Pancreas (tissue), 10 donors: ENCODE results near the gene IFT172. TPM values are rescaled to one million over a fixed set of nuclear protein-coding genes. Genes with fewer than 3 reads are reported as not detected.

Experiments used
- ATAC-seq, 4 donors: fragments of 200-7000 bp; cut with Tn5 transposase; one replicate each; pipeline versions ENCODE4 v1.8.0 to v1.9.1; 2020; ENCODE audit warnings: mild to moderate bottlenecking in 4 of 4, moderate library complexity in 4 of 4
- DNase-seq, 6 donors: peaks; one replicate each; pipeline ENCODE4 v3.0.0-alpha.2; 2020
- FAIRE-seq: peaks from 2 replicates; lab custom pipeline; 2012; peaks lifted over from hg19 to GRCh38; lab: Jason Lieb, UNC
- H3K27ac ChIP-seq, 4 donors: fragments of 200-600 bp; sonication (generic); 1 replicate in 3 of 4; 2 replicates in 1 of 4; pipeline versions ENCODE4 v1.5.0 to v1.8.0; 2020
- H3K27me3 ChIP-seq, 4 donors: fragments of 200-600 bp; one replicate each; pipeline ENCODE4 v1.8.0; 2021
- H3K36me3 ChIP-seq, 3 donors: fragments of 200-600 bp; sonication (generic) in 1 of 3; one replicate each; pipeline versions ENCODE4 v1.5.0 to v1.8.0; 2020 to 2021
- H3K4me1 ChIP-seq, 3 donors: fragments of 200-600 bp; one replicate each; pipeline ENCODE4 v1.8.0; 2021
- H3K4me3 ChIP-seq, 4 donors: fragments of 200-600 bp; sonication (generic) in 2 of 4; one replicate each; pipeline versions ENCODE4 v1.5.0 to v1.8.0; 2020 to 2021
- H3K9me3 ChIP-seq, 4 donors: fragments of 200-600 bp; one replicate each; pipeline ENCODE4 v1.8.0; 2021
- CTCF ChIP-seq, 4 donors: fragments of 200-600 bp; sonication (generic) in 3 of 4; IDR thresholded peaks; one replicate each; pipeline versions ENCODE4 v1.5.0 to v1.8.0; 2021; ENCODE audit warnings: antibody characterized with exemption in 4 of 4
- WGBS, 2 donors: extraction: QIAGEN DNeasy Blood & Tissue Kit; methylation state at CpG; one replicate each; pipeline ENCODE4 v1.1.7; 2013; 5-methylcytosine and 5-hydroxymethylcytosine counted together
- intact Hi-C, 3 donors: fragments of 100-400 bp; cut with DNase I; formaldehyde crosslinking; loops; one replicate each; pipeline versions ENCODE4 v1.11.1 to v1.14.2; 2022
- polyA plus RNA-seq, 2 donors: library from polyadenylated mRNA; stranded (reverse); fragments of 200-250 nt; gene quantifications; one replicate each; pipeline ENCODE4 v1.2.3, GENCODE V29; 2013
- total RNA-seq, 6 donors: library from RNA; stranded (reverse); fragmentation: NEBNext Ultra II Directional in 4 of 6; extraction: Animal tissue kit (Norgen Biotek cat#: 25700) in 4 of 6; gene quantifications; one replicate each; pipeline versions ENCODE4 v1.2.1 to v1.2.4, GENCODE V29; 2021 to 2023
- donor health status: healthy with polysubstance abuse.
- donor health status: DM: no; HTN: no; CAD: no; lungs with moderate emphysema.
- donor health status: DM: no; HTN: no; CAD: no.
- donor health status: control.
- donor health status: control.
- donor health status: Bipolar disorder and iron deficiency.
- donor health status: DM: yes; HTN: yes; CAD: no.
- donor health status: DM: no; HTN: no; CAD: no.
- donor health status: DM: no; HTN: no; CAD: no.
- donor health status: DM: yes; HTN: yes; CAD: no.

IFT172 gene
- total and polyA plus RNA-seq, 8 donors, result 10.1 to 56.2 (median 16.2) TPM

GRCh38 chr2:27409321-27410073 is 80.0 kb downstream of the IFT172 start, which contains the start of gene PPM1G:
TSS of gene PPM1G (minus strand) at chr2:27409591. CDS start at chr2:27409422, 169 bp downstream.
- no peaks in the 10 kb centered on the region for H3K36me3 ChIP-seq
- intact Hi-C loops, result no loop called here
- H3K9me3 ChIP-seq, result no peaks in the 10 kb centered on the region
- H3K27ac ChIP-seq, result peak within 1 kb of the TSS; percentile 66 to 80 (median 70)
- peak; percentile 99 to 100 (median 99) for ATAC-seq
- no peak for FAIRE-seq
- peak within 1 kb of the TSS; percentile 89 to 100 (median 100) for H3K4me3 ChIP-seq
- peaks cover 0 to 20% (median 8%) of the 10 kb centered on the region in 3 donors for H3K4me1 ChIP-seq
- 0% methylated on average over 55 to 82 of the region's 82 CpGs for WGBS, 2 donors
- no peak for TF ChIP-seq CTCF (IDR thresholded peaks at IDR 0.05)
- H3K27me3 ChIP-seq, result no peaks in the 10 kb centered on the region
- peak; percentile 94 to 99 (median 97) for DNase-seq

GRCh38 chr2:27408601-27409320 is 80.8 kb downstream of the IFT172 start:
- 0 to 1% methylated on average over 30 to 33 of the region's 33 CpGs for WGBS, 2 donors
- Histone ChIP-seq H3K9me3 (no peaks in the 10 kb centered on the region), H3K36me3 (no peaks in the 10 kb centered on the region), H3K4me1 (peaks cover 0 to 20% (median 8%) of the 10 kb centered on the region in 3 donors), H3K27ac (peak overlapping the region; percentile 61 to 80 (median 68)), H3K27me3 (no peaks in the 10 kb centered on the region), H3K4me3 (peak overlapping the region; percentile 89 to 100 (median 100))
- FAIRE-seq (no peak), ATAC-seq (peak; percentile 33 to 55 (median 48)), DNase-seq (peak in 1 of 6 donors; percentile 29)
- no peak for TF ChIP-seq CTCF (IDR thresholded peaks at IDR 0.05)
- intact Hi-C loops, result no loop called here

GRCh38 chr2:27407798-27408491 is 81.6 kb downstream of the IFT172 start:
- no peak for DNase-seq
- H3K36me3 ChIP-seq, result no peaks in the 10 kb centered on the region
- H3K4me3 ChIP-seq, result peak overlapping the region in 2 of 4 donors; percentile 89 to 100
- intact Hi-C loops, result no loop called here
- no peak for FAIRE-seq
- WGBS, 2 donors, result 44 to 45% methylated on average over 16 of the region's 16 CpGs
- no peaks in the 10 kb centered on the region for H3K9me3 ChIP-seq
- TF ChIP-seq CTCF (IDR thresholded peaks at IDR 0.05), result peak; percentile 12 to 36 (median 30)
- H3K27me3 ChIP-seq, result no peaks in the 10 kb centered on the region
- ATAC-seq, result peak in 1 of 4 donors; percentile 37
- peak overlapping the region in 1 of 4 donors; percentile 66 for H3K27ac ChIP-seq
- peaks cover 0 to 20% (median 8%) of the 10 kb centered on the region in 3 donors for H3K4me1 ChIP-seq

GRCh38 chr2:27400348-27401135 is 89.0 kb downstream of the IFT172 start:
- H3K36me3 ChIP-seq, result no peaks in the 10 kb centered on the region
- H3K27me3 ChIP-seq, result no peaks in the 10 kb centered on the region
- no peak overlapping the region for H3K4me3 ChIP-seq
- ATAC-seq (no peak), FAIRE-seq (no peak), DNase-seq (no peak)
- no peaks in the 10 kb centered on the region for H3K4me1 ChIP-seq
- no peak for TF ChIP-seq CTCF (IDR thresholded peaks at IDR 0.05)
- no peaks in the 10 kb centered on the region for H3K9me3 ChIP-seq
- no peak overlapping the region for H3K27ac ChIP-seq
- intact Hi-C loops, result no loop called here
- WGBS, 2 donors, result 96 to 100% methylated on average over 2 of the region's 2 CpGs
